Measurements from ENCODE around the gene OSBP2.

OSBP2 gene

DNA sequence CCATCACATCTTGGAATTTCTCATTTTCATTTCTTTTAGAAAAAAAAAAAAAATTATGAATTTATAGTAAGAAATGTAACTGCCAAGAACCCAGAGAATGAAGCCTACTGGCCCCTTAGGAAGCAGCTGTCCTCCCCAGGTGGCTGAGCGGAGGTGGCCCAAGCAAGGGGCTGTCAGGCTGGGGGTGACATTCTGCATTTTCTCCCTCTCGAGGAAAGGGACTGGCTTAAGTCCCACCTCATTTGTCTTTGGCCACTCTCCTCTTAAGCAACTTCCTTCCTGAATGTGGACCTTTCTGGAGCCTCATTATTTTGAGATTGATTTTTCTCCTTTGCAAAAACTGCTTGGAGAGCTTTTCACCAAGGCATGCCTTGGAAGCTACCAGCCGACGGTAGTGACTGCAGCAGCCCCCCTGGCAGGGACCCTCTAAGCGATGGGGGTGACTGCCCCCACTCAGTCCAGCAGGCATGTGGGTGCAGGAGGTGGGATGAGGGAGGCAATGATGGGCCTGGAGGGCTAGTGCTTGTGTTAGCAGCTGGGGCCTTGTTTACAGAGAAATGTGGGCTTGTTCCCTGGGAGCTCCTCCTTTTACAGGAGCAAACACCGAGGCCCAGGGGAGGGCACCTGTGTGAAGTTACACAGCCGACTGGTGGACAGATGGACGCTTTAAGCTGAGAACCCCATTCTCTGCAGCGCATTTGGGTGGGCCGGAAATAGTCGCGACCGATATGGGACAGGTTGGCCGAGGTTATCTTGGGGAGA, 162.2 kb downstream of the OSBP2 start:
- no peak for DNase-seq

DNA sequence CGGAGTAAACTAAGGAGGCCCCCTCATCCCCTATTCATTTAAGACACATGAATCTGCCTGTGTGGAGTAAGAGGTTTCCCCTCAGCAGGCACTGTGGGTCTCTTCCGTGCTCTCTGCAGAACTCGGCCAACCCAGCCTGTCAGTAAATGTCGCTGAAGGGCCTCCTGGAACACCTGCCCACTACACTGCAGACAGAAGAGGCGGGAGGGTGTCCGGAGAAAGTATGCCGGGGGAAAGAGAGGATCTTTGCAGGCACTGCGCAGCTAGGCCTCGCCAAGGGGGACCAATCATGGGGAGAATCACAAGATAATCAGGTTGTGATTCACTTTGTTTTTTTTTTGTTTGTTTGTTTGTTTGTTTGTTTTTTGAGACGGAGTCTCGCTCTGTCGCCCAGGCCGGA, 163.1 kb downstream of the OSBP2 start:
- DNase-seq, result no peak

DNA sequence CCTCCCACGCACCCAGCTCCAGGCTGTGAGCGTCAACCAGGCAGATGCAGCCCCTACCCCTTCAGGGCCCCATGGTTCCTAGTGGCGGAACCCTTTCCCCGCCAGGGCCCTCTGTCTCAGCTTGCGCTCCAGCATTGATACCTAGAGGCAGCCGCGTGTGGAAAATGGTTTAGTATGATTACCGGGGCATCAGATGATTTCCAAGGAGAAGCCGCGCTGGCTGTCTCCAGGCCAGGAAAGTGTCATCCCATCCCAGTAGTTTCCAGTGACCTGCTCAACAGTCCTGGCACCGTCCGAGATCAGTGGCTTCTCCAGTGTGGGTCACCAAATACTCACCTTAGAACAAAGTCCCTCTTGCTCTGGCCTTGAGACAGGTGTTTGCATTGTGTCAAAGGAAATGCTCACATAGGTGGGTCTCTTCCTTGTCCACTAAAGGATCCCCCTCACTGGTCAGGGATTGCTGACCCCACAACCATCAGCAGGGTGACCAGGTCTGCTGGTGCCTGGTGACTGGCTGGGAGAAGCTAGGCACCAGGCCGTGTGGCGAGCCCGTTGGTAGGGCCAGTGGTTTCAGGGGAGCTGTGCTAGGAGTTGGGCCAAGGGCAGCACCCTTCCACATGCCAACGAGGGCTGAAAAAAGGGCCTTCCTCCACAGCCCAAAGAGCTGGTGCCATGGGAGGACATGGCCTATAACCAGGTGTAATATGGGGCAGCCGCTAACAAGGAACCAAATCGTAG, 164.5 kb downstream of the OSBP2 start:
- DNase-seq, result no peak

DNA sequence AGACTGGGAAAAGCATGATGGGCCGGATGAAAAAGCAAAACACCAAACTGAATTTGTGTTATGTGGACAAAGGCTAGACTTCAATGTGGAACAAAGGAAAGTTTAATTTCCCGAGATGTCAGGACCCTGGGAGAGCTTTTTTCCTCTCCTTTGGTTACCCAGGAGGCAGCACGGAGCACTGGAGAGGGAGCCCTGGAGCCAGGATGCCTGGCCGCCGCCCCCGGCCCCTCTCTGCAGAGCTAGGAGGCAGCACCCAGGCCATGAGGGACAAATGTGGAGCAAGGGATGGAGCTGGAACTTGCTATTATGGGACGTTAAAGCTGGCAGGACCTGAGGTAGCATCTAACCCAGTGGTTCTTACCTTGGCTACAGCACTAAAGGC, 165.0 kb downstream of the OSBP2 start:
- no peak for DNase-seq

DNA sequence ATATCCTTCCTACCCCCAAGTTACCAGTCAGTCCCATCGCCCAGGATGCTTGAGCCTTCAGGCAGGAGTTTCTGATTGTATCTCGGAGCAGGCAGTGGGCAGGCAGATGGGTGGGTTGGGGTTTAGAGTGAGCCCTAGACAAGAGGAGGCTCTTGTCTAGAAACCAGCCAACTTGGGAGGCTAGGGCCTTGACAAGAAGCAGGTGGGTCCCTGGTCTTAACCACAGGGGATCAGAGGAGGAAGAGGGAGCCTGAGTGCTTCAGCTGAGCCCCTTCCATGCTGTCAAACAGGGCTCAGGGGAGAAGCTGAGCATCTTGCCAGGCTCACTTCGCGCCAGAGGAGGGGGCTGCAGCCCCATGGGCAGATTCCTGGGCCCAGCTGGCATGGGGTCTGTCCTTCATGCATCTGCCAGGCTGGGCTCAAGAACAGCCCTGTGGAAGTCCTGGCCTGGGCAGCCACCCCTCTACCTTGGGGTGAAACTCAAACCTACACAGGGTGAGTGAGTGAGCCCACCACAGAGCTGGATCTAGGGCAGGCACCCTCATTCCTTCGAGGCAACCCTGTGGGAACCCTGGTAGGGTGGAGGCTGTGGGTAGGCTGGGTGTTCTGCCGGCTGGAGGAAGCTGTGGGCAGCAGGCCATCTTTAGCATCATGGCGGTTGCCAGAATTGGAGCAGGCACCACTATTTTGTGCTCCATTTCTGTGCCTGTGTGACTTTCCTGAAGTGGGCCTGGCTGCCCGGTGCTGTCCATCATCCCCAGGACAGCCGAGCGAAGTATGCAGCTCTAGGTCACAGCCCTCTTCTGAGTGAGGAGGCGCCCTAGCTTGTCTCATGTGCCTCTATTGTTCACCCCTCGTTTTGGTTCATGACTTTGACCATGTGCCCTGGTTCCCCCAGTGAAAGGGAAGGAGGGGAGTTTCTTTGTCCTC, 165.8 kb downstream of the OSBP2 start:
- no peak for DNase-seq

DNA sequence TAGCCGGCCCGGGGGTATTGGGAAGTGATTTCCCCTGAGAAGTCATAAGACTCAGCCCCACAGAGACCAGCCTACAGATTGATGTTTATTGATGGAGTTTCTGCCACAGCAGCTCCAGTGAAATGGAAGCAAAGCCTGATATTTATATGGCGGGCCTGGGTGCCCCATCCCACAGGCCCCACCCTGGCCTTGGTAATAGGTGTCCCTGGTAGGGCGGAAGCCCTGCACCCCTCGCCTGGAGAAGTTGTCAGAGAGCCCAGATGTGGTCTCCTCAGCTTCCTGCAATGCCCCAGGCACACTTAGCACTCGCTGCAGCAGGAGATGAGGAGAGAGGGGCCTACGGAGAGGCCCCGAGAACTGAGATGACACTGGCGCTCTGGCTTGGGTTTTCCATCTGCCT, 166.5 kb downstream of the OSBP2 start:
- no peak for DNase-seq

DNA sequence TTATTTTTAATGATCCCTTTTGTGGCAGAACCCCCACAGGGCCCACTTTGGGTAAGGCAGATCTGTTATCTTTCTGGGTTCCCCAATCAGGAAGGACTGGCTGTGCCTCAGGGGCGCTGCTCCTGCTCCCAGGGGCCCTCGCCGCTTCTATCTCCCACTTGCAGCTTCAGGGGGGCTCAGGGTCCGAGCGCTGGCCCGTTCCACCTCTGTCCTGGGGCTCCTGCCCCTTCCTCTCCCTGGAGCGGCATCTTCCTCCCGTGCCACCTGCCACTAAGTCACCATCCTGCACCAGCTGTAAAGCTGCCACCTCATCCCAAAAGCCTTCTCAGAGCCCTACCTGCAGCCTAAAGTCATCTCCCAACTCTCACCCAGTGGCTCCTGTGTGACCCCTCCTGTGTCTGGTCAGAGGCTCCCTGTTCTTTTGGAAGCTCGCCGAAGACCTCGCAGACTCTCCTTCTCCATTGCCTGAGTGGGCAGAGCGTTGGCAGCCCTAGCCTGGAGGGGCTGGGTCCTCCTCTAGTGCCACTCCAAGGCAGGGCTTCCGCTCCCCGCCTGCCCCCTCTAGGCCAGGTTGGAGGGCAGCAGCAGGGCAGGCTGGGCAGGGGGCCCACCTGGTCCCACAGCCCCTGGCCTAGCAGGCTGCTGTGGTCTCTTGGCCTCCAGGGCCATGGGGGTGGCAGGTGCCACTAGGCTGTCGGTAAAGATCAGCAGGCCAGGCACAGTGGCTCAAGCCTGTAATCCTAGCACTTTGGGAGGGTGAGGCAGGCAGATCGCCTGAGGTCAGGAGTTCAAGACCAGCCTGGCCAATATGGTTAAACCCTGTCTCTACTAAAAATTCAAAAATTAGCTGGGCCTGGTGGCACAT, 167.2 kb downstream of the OSBP2 start:
- no peak for DNase-seq

DNA sequence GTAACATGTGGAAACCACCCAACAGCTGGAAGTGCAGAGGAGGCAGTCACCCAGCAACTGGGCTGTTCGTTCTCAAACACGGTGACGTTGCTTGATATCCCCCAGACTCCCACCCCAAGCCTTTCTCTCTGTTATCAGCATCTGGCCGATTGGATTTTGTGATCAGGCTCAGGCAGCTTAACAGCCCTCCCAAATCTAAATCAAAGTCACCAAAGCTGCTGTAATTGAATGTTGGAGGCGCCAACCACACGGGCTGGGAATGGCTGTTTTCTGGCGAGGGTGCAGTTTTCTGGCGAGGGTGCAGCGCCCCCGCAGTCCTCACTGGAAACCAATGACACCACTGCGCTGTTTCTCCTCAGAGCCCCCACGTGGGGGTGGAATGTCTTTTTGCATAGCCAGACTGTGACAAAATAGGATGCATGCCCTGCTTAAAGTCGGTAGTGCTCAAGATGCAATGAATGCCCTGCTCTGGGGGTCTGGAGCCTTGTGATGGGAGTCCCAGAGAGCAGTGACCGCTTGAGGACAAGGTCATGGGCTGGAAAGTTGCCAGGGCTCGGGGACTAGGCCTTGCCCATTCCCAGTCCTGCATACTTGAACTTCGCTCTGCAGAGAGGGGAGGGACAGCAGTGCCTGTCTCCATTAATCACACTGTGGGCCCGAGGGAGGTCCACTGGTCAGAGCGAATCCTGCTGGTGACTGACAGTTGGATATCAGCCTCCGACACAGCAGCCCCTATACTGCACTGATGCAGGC, 168.6 kb downstream of the OSBP2 start:
- DNase-seq, result no peak

DNA sequence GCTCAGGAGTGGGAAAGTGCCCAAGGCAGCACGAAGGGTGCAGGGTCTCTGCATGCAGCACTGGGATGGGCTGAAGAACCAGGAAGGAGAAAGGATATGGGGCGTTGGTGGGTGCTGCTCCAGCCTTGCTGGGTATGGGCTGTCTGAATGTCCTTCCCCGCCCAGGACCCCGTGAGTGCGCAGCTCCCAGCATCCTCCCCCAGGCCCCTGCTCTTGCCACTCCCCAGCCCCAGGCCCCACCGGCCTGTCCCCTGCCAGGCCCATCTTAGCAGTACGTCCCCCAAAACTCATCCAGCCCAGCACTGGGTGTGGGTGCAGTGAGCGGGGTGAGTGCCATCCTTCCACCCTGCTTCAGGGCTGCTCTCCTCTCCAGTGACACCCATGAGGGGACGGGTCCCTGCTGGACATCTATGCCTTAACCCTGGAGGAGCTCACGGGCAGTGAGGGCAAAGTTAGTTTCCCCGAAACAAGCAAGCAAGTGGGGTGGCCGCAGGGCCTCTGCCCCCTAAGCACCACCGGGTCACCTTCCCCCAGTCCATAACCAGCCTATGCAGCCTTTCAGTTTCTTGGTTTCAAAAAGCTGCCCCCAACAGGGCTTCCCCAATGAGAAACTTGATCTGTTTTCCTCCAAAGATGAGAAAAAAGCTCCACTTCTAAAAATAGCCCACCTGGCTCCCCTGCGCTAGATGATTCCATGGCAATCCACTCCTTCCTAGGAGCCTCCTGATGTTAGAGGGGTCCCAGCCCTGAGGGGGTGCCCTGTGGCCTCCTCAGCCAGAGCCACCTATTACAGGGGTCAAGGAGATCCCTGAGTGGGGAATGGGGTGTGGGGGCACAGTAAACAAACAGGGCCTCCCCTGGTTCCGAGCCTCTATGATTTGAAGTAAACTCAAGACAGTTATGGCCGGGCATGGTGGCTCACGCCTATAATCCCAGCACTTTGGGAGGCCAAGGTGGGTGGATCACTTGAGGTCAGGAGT, 170.1 kb downstream of the OSBP2 start:
- DNase-seq, result no peak

DNA sequence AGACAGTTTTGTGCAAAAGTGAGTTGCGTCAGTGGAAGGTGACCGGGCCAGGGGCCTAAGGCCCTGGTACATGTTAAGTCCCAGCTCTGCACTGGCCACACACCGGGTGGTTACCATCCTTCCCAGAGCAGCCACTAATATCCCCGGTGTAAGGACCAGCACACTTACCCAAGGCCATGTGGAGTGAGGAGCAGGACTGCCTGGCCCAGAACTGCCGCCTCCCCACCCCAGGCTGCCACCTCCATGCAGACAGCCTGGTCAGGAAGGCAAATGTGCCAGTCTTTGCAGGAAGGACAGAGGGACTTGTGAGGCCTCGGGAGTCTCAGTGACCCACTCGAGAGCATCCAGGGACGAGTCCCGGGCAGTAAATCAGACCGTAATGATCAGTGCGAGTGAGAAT, 171.0 kb downstream of the OSBP2 start:
- DNase-seq, result no peak

DNA sequence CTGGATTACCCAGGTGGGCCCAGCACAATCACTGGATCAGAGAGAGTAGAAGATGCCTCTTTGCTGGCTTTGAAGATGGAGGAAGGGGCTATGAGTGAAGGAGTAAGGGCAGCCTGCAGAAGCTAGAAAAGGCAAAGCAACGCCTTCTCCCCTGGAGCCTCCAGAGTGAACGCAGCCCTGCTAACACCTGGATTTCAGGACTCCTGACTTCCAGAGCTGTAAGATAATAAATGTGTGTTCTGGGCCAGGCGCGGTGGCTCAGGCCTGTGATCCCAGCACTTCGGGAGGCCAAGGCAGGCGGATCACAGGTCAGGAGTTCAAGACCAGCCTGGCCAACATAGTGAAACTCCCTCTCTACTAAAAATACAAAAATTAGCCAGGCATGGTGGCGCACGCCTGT, 171.5 kb downstream of the OSBP2 start:
- no peak for DNase-seq

DNA sequence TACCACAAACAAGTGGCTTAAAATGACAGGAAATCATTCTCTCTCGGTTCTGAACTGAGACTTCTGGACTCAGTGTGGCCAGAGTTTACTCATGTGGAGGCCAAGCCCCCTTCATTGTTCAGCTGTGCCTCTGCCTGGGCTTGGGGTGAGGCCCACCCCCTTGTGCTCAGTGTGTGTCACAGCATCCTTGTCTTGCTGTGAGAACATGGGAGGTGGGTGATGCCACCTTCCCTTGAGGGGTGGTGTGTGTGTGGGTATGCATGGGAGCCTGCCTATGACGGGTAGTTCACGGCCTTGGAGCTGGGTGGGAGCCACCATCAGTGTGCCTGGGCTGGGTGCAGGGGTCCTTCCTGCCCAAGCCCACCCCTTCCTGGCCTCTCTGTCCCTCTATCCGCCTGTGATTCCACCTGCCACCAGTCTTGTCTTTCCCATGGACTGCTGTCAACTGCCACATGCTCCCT, 172.2 kb downstream of the OSBP2 start:
- DNase-seq, result no peak

DNA sequence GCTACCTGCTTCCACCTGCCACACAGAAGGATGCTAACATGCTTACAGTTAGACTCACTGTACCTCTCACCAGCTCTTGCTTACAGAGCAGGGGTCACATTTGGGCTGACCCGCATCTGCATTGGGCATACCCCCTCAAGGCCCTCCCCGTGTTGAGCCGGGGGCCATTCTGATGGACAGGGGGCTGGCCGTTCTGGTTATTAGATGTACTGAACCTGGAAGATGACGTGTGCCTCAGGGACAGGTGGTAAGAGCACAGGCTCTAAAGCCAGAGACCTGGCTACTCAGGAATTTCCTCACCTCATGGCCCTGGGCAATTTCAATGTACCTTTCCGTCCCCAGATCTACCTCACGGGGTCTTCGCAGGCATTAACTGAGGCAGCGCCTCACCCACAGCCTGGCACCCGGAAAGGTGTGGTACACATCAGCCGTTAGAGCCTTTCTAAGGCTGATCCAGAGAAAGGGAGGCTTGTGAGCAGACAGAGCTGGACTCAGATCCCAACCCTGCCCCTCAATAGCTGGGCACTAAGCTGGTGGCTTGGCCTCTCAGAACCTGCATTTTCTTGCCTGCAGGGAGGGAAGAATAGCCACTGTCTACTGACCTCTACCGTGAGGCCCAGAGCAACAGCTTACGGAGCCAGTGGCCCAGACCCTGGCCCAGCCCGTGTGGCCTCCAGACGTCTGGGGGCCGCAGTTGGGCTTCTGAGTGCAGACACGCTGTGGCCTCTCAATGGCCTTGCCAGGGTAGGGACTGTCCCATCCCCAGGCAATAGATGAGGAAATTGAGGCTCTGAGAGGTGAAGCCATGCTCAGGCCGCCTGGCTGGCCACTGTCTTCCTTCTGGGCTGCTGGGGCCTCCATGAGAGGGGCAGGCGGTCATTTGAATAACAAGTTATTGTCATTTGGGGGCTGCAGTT, 173.3 kb downstream of the OSBP2 start:
- DNase-seq, result no peak

DNA sequence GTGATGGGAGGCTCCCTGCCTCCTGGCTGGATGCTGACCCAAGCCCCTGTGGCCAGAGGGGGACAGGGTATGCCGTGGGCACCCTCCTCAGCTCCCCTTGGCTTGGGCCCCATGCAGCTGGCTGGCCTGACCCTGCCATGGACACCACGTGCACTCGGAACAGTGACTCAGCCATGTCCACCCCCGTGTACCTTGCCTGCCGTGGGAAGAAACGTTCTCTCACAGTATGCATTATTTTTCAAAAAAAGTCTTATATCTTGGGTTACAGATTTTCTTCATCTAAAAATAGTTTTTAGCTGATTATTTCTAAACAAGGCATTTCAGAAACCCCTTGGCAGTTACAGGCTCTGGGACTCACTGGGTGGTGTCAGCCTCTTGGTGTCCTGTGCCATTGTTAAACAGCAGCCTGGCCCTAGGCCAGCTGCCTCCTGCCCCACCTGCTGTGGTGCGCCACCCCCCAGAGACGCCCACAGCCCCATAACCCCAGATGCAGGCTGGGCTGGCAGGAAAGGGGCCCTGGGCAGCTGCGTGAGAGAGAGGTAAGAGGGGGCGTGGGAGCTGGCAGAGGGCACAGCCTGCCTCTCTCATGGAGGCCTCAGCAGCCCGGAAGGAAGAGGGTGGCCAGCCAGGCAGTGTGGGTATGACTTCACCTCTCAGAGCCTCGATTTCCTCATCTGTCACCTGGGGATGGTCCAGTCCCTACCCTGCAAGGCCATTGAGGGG, 174.2 kb downstream of the OSBP2 start:
- DNase-seq, result no peak

DNA sequence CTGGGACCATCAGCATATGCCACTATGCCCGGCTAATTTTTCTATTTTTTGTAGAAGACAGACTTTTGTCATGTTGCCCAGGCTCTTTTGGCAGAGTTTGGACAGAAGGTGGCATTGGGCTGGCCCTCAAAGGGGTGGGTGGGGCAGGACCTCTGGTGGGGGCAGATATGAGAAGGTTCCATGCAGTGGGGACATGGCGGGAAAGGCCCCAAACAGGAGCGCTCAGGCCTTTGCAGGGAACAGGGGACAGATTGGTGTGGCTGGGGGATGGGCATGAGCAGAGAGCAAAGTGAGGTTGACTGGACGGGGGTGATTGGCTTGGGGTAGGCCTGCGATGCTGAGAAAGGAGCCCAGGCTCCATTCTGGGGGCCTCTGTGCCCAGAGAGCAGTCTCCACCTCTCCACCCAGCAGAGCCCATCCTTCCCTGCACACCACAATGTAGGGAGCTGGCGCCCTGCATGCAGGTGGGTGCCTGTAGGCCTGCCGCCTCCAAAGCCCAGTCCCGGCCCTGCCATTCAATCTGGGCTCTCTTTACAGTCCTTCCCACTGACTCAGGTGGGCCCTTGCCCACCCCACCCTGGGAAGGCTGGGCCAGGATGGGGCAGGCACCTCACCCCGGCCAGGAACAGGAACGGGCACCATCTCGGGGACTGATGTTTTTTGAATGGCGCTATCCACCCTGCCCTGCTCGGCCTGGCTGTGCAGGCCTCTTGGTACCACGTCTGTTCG, 175.2 kb downstream of the OSBP2 start:
- no peak for DNase-seq

DNA sequence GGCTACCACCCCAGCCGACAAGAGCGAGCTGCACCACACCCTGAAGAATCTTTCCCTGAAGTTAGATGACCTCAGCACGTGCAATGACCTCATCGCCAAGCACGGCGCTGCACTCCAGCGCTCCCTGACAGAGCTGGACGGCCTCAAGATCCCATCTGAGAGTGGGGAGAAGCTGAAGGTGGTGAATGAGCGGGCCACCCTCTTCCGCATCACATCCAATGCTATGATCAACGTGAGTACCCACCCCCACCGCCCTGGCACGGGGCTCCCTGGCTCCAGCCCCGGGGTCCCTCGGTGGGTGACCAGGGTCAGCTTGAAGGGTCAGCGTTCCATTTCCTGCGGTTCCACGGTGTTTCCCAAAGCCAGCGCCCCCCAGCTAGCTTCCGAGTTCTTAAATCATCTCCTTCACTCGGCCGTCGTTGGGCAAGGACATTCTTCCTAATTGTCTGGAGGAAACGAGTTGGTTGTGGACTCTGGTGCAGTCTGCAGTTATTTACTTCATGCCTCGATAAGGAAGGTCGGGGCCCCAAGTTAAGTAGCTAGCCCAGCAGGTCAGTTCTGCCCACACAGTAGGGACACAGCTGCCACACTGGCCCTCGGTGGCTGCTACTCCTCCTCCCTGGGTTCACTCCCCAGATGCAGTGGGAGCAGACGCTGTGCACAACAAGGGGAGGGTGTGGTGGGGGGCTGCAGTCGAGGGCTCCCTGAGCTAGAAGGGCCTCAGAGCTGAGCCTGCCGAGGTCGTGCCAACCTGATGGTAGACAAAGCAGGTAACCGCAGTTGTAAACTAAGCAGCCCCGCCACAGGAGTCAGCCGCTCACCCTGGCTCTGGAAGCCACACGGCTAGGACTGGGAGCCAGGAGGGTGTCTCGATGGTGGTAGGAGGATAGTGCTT, 176.0 kb downstream of the OSBP2 start:
- DNase-seq, result no peak

Measured in CD4-positive, alpha-beta T cell treated with Interferon gamma for 1 hour (primary cell).